GM21381 (cell line): ENCODE measurements around the gene BTBD18.

Experiments
- ATAC-seq: cut with Tn5 transposase; IDR thresholded peaks from one replicate; pipeline ENCODE4 v1.9.1; 2021; ENCODE audit warnings: mild to moderate bottlenecking, moderate library complexity; ENCODE audit not compliant: unreplicated experiment

BTBD18 gene

GRCh38 chr11:57751676-57752253, at the start of gene BTBD18:
BTBD18 (minus strand) TSS chr11:57751819; CDS start chr11:57751188, 631 bp downstream.
- no peak for ATAC-seq

GRCh38 chr11:57801183-57801485, 49.5 kb upstream of the BTBD18 start:
- peak; percentile 3 for ATAC-seq

GRCh38 chr11:57800444-57801182, 49.0 kb upstream of the BTBD18 start:
- peak; percentile 93 for ATAC-seq

- ATAC-seq = no peak
Observed at GRCh38 chr11:57798905-57799559, 47.4 kb upstream of the BTBD18 start.

GRCh38 chr11:57793351-57794115, 41.9 kb upstream of the BTBD18 start:
- ATAC-seq = no peak

GRCh38 chr11:57792870-57793269, 41.3 kb upstream of the BTBD18 start:
- no peak for ATAC-seq

GRCh38 chr11:57792060-57792541, 40.5 kb upstream of the BTBD18 start:
- ATAC-seq = peak; percentile 76

GRCh38 chr11:57791321-57792059, 39.9 kb upstream of the BTBD18 start:
- no peak for ATAC-seq

- no peak for ATAC-seq
Observed at GRCh38 chr11:57788703-57789088, 37.1 kb upstream of the BTBD18 start.

GRCh38 chr11:57787920-57788702, 36.5 kb upstream of the BTBD18 start:
- ATAC-seq = no peak

GRCh38 chr11:57787006-57787604, 35.5 kb upstream of the BTBD18 start:
- no peak for ATAC-seq

GRCh38 chr11:57786436-57786835, 34.8 kb upstream of the BTBD18 start:
- no peak for ATAC-seq

GRCh38 chr11:57785072-57785471, 33.5 kb upstream of the BTBD18 start:
- ATAC-seq = no peak

GRCh38 chr11:57781529-57781943, 29.9 kb upstream of the BTBD18 start:
- ATAC-seq = no peak

- ATAC-seq = no peak
Observed at GRCh38 chr11:57779276-57779675, 27.7 kb upstream of the BTBD18 start.

GRCh38 chr11:57778318-57779037, 26.9 kb upstream of the BTBD18 start:
- ATAC-seq = no peak

GRCh38 chr11:57777969-57778317, 26.3 kb upstream of the BTBD18 start:
- ATAC-seq = no peak

- no peak for ATAC-seq
Observed at GRCh38 chr11:57776577-57777210, 25.1 kb upstream of the BTBD18 start.
